ENCODE results near the gene FANCC.

The FANCC gene

DNA sequence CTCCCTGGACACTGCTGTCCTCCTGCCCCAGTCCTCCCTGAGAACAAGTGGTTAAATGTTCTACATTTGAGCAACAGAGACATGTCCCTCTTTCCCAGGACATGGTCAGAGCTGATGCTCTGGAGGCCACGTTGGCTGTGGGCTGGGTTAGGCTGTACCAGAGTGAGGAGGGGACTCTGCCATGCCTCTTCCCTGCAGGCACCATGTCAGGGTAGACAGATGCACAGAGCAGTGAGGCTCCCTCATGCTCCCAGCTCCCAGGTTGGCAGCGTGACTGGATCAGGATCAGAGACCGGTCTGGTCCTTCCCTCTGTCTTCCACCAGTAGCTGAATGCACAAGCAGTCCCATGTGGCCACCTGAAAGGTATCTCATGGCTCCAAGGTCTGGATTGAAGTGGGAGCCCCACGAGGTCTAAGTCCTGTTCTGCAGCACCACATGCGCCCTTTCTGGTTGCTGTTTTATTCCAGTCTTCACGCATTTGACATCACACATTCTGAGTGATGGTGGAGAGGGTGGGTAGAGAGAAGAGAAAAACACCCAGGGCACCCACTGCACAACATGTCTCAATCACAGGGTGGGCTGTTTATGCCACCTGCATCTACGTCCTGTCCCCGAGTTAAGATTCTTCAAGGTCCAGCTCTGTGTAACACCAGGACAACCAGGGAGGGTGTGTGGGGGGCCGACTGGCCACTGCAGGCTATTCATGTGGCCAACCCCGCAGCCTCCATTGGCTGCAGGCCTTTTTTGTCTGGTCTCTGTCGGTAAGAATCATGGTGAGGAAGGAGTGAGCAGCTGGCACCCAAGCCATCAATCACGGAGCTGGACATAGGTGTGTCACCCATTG, 204.9 kb downstream of the FANCC start:
- no peak for DNase-seq

DNA sequence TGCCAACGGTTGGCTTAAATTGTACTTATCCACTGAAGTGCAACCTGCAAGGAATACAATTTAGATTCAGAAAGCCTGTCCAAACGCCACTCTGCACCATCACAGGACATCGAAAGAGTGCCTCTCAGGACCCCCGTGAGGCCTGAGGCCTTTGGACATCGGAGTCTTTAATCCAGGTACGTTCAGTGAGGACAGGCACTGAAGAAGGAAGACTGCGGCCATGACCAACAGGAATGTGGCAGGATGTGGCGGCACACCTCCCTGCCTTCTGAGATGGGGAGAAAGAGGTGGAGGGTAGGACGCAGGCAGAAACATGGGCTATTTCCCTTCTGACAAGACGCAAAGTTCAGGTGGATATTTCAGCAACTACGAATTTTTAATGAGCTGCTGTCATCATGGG, 205.8 kb downstream of the FANCC start:
- DNase-seq = no peak

DNA sequence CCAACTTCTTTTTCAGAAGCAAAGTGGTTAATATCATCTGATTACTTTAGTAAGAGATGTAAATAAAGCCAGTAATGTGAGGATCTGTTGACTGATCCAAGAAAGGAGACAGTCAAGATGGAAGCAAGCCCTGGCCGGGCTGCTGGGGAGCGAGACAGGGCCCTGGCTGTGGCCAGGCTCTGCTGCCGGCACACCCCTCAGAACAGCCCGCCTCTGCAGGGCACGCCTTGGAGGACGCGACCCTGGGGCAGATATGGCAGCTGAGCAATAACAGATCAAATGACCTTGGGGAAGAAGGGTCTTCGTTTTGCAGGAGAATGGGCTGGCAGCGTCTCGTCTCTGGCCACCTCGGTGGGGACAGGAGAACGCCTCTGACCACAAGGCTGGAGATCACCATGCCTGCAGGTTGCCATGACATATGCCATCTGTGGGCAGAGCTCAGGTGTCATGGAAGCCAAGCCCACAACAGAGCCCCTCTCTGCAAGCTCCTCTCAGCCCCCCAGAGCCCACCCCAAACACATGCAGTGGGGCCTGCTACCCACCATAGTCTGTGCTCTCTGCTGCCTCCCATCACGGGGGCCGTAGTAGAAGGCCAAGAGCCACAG, 206.5 kb downstream of the FANCC start:
- no peak for DNase-seq

DNA sequence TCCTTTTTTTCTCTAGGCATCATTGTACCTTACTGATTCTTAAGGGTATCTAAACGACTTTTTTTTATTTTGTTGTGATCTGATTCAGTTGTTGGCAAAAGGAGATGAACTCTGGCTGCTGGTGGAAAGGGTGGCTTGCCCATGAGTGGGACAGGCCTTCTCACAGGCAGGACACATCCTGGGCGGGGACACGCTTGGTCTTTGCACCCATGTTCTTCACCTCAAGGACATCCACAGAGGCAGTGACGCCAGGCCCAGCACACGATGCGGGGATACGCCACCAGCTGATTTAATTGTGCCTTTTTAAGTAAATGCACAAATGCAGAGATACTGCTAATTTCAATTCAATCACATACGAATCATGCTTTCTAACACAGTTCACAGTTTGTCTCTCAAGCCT, 208.1 kb downstream of the FANCC start:
- DNase-seq = no peak

DNA sequence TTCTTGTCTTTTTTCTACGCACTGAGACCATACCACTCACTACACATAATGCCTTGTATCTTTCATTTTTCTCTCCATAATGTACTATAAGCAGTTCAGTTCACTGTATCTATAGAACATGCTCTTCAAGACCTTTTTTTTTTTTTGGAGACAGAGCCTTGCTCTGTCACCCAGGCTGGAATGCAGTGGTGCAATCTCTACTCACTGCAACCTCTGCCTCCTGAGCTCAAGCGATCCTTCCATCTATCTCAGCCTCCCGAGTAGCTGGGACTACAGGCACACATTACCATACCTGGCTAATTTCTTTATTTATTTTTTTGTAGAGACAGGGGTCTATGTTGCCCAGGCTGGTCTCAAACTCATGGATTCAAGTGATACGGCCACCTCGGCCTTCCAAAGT, 208.7 kb downstream of the FANCC start:
- no peak for DNase-seq

DNA sequence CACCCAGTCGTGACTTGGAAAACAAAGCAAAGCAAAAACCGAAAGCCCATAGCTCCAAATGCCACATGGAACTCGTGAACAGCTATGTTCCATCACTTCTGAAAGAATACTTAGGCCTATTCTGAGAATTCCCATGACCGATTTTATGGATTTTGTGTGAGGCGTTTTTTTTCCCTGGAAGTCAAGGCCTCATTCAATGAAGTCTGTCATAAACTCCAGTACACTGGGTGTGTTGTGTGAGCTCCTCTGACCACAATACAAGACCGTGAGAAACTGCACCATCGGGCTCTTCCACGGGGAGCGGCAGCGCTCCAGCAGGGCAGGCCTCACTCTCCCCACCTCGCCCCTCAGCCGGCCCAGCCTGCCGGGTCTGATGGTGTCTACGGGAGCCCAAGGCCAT, 209.5 kb downstream of the FANCC start:
- no peak for DNase-seq

DNA sequence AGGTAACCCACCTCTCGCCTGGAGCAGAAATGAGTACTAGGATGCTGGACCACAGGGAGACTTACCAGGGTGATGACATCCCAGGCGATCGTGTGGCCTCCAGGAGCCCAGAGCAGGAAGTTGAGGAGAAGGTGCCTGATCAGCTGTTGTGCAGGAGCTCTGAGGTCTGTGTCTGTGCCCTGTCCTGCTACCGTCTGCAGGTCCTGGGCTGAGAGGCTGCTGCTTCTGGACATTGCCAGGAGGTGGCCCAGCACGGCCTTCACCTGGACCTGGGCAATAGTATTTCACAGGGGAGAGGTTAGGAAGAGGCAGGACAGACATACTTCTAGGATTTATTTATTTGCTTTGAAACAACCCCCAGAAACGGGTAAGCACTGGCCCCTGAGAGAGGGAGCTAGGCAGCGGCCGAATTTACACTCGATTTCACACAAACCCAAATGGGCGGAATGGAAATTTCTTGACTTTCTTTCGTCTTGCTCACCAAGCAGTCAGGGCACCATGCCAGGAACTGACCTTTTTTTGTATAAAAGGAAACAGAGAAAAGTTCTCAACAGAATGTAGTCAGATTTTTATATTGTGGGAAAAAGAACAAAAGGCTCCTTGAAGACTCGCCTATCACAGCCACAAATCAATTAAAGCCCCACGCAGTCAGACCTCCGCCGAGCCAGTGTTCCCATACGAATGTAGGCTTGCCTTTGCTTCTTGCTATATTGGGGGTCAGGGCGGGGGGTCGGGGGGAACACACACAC, 210.3 kb downstream of the FANCC start:
- DNase-seq = no peak

DNA sequence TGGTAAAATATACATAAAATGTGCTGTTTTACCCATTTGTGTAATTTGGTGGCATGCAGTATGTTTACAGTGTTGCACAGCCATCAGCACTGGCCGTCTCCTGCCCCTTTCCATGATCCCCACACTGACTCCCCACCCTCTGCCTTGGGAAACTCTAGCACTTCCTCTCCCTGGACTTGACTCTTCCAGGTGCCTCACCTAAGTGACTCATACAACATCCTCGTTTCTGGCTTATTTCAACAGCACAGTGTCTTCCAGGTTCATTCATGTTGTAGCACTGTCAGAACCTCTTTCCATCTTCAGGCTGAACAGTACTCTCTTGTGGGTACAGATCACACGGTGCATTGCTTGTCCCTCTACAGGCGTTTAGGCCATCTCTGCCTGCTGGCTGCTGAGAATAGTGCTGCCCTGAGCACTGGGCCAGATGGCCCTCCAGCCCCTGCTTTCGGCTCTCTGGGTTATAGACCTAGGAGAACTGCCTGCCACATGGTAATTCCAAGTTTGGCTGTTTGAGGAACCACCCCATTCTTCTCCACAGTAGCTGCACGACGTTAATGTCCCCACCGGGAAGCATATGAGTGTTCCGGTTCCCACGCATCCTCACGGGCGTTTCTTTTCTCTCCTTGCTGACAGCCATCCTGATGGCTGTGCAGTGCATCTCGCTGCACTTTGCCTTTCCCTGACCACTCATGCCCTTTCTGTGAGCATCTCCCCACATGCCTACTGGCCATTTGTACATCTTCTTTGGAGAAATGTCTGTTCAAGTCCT, 211.8 kb downstream of the FANCC start:
- DNase-seq = no peak

DNA sequence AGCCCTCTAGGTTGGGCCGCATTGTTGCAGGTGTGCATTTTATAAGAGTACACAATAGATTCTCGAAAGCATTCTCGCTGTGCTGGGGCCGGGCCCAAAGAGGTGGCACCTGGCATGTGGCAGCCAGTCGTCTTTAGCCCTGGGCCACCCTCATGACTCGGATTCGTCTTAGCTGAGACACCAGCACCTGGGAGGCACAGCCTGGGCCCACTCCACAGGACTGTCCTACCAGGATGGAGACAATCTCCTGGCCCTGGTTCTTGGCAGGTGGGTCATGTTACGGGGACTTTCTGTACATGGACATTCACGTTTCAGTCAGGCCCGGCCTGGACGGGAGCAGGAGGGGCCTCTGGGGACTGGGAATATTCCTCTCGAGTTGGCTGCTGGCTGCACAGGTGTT, 212.5 kb downstream of the FANCC start:
- DNase-seq = no peak

DNA sequence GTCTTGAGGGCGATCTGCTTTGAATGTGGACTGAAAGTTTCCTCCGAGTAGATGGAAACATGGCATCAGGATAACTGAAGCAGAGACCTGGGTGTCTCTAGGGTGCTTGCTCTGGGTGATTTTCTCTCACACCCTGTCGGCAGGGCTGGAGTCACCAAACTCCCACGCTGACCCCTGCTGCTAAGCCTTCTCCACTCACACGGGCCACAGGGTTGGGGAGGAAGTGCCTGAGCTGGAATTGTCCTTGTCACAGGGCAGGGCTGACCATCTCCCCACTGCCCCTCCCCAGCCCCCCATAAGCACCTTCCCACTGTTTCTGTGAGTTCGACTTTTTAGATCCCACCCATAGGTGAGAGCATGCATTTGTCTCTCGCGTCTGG, 212.9 kb downstream of the FANCC start:
- no peak for DNase-seq

DNA sequence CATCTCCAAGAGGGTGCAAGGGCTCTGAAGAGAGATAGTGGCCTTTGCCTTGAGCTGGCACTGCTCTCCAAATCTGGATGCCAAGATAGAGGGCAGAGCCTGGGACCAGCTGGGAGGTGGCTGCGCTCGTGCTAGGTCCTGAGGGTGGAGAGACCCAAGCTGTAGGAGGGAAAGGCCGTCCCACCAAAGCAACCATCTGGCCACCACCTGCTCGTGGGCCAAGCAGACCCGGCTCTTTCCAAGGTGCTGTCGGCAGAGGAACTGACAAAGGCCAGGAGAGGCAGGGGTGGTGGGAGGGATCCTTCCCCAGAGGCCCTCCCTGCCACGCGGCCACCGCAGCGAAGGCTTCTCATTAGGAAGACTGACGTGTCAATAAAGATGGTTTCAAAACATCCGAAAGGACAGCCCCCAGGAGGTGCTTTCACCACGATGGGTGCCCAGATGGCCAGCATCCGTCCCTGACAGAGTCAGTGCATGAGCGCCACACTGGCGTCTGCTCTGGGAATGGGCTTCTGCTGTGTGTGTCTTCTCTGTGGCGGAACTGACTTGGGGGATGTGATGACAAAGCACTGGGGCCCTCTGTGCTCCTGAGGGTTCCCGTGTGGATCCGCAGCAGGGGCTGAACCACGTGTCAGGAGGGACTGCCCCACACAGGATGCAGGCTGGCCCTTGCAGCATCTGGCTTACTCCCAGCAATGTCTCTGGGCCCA, 213.5 kb downstream of the FANCC start:
- DNase-seq = no peak

DNA sequence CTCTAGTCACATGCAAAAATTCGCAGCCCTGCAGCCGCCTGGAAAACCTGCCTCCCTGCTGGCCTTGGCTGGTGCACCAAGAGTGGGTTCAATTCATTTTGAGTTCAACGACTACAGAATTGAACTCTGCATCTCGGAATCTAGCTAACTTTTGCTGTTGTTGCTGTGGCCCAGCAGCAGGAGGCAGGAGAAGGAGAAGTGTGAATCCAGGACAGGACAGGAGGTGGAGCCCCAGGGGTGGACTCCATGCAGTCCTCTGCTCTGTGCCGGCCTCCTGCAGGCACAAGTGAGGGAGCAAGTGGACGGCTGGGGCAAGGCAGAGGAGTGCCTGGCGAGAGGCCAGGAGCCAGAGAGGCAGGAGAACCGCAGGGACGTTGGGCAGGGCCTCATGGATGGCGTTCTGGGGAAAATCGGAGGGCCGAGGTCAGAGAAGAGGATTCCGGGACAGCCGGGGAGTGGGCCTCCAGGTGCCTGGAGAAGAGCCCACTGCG, 214.2 kb downstream of the FANCC start:
- no peak for DNase-seq

DNA sequence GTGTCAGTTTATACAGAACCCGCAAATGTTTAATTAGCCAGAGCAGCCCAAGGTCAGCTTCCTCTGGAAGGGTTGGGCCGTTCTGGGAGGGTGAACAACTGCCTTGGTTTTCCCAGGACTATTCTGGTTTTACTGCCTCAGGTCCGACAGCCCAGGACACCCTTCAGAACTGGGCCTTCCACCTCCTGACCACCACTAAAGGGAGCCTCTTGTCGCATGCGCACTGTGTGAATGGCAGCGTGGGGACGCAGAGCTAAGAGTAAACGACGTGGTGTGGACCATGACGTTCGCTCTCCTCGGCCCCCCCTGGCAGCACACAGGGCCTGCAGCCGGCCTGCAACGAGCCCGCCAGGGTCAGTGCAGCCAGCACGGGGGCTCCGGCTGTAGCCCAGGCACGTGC, 214.9 kb downstream of the FANCC start:
- DNase-seq = no peak

DNA sequence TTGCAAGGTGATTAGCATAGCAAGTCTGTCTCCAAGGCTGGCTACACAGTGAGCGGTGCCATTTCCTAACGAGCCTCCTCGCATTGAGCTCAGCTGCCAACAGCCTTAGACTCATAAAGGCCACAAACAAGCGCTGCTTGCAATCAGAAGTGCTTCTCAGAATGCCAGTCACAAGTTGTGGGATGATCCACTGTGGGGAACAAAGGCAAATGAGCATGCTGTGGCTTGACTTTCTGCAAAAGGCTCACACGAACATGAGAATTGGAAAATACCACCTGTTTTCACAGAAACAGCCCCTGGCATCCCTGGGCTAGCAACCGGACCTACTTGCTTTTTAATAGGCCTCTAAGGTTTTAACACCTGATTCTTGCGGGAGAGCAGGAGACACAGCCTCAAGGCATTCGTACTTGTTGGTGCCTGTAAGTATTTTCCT, 215.5 kb downstream of the FANCC start:
- no peak for DNase-seq

DNA sequence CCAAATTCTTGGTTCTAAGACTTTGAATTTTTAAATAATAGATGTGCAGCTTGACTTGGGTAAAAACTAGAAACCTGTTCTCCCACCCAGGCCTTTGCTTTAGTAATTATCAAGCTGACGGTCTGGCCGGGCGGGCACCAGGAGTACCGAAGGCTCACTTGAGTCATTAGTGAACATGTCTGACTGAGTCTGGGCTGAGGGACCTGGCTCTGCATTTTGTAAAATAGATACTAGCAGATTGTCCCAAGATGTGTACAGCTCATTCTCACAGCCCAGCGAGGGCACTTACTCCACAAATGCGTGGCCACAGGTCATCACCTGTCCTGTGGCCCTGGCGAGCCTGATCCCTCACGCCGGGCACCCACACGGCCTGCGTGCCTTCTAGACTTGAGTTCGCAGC, 216.2 kb downstream of the FANCC start:
- no peak for DNase-seq

DNA sequence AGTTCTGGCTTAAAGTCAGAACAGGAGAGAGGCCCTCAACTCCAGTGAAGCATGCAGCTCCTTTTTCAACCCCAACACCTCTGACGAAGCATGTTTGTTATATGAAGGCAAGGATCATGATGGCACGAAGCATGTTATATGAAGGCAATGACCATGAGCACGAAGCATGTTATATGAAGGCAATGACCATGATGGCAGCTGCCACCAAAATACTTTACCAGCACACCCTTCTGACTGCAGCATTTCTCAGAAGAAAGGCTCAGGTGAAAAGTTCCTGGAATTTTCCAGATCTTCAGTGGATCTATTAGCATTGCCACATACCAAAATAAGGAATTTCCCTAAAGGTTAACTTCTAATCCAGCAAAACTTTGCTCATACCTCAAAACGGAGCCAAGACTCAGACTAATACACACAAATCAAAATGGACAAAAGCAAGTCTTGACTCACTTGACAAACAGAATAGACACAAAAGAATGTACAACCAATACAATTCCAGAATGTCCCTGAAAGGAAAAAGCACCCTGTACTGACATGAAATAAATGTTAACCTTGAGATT, 217.4 kb downstream of the FANCC start:
- DNase-seq = no peak

DNA sequence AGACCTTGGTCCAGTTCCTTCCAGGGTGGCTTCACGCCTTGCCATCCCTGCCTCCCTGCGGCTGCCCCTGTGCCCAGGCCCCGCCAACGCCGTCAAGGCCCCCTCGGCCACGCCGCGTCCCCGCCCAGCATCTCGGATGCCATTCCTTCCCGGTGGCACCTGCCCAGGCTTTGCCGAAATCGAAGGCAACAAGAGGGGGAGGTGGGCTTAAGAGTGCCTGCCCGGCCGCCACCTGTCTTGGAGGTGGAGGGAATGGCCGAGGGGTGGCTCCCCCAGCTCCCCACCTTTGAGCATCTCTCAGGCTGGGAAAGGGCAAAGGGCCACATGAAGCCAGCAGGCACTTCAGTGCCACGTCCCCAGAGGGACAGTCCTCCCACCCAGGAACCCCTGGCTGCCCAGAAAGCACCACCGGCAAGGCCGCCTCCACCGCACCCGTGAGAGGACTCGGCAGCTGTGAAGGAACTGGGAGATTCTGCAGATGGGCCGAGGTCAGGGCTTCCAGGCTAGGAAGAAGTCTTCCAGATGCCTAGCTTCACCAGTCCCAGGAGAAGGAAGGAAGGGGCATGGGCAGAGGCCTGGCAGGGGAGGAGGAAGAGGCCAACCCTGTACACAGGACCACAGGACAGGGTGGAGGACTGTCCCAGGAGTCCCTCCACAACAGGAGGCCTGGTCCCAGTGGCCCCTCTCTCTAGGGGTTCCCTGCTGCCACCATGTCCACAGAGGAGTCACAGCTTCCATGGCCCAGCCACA, 218.0 kb downstream of the FANCC start:
- DNase-seq = no peak

DNA sequence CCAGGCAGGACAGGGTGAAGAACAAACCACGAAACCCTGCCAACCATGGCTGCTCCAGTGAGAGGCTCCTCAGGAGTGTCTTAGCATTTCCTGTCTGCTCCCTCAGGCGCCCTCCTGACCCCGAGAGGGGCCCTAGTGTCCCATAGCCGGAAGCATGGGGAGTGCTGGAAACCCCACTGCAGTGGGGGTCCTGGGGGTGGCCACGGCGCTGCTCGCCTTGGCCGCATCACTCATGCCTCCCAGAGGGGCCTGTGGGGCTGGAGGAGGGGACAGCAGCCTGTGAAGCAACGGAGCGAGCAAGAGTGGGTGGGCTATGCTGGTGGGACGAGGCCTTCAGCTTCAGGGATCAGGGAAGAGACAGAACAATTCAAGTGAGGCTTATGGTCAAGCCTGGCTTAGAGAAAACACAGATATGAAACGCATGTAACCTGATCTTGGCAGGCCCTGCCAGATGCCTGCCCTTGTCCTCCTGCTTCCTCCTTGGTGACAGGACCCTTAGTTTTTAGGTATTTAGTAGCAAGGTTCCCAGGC, 219.1 kb downstream of the FANCC start:
- no peak for DNase-seq

DNA sequence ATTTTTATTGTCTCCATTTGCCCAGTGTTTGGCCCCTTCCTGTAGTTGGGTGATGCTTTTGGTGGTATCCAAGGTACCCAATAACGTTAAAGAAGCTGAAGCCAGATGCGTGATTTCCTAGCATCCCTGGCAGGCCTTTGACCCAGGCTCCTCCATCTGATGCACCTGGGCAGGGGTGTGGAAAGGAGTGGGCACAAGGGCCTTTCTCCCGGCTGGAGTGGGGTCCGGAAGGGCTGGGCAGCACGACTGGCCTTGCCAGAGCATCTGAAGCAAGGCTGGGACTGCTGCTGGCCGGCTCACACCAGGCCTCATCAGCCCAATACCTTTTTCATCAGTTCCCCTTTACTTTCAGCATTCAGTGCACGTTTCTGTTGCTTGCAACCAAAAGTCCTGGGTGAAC, 220.2 kb downstream of the FANCC start:
- DNase-seq = no peak

DNA sequence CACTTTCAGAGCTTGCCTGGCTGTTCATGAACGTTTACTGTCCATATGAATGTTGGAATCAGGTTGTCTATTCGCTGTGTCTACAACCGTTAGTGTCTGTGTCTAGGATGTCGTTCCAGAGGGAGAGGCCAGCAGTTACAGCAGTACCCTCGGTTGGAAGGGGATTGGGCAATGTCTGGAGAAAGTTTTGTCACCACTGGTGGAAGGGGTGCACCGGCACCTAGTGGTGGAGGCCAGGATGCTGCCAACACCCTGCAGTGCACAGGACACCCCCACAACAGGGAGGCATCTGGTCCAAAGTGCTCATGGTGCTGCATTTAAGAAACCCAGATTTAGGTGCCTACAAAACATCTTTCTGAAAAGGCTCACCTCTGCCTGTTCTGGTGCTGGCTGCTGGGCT, 220.7 kb downstream of the FANCC start:
- DNase-seq = no peak

DNA sequence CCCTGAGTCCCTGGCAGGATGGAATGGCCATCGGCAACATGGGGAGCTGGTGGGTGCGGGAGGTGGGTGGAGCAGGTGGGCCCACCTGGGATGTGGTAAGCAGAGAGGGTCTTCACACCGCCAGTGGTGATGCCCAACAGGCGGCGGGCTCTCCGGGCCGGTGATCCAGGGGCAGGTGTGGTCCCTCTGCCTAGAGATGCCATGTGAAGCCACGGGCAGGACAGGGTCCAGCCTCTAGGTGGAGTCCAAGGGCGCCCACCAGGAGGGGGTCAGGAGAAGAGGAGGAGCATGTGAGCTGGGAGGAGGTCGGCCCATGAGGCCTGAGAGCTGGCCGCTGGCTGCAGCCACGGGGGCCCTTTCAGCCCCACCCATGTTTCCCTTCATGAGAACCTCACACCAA, 221.1 kb downstream of the FANCC start:
- no peak for DNase-seq

Measured in DMS153 (cell line).